H9 (cell line): ENCODE data around the gene OMP. TPM values are rescaled to one million over a fixed set of nuclear protein-coding genes. Genes with fewer than 3 reads are reported as not detected.

Experiments
- DNase-seq: peaks from one replicate; pipeline ENCODE4 v3.0.0-alpha.2; 2017
- H2AFZ ChIP-seq: one replicate; pipeline ENCODE4 v1.6.1; 2013; ENCODE audit warnings: mild to moderate bottlenecking, low read length, control low read depth, moderate library complexity
- H2AK5ac ChIP-seq: 2 replicates; pipeline ENCODE4 v1.6.1; 2013; ENCODE audit warnings: low read length, control low read depth, mixed read lengths; ENCODE audit not compliant: insufficient read length
- H2BK120ac ChIP-seq: one replicate; pipeline ENCODE4 v1.6.1; 2013; ENCODE audit warnings: low read depth, mild to moderate bottlenecking, low read length, control low read depth, inconsistent platforms; ENCODE audit not compliant: poor library complexity, severe bottlenecking
- H2BK12ac ChIP-seq: 2 replicates; pipeline ENCODE4 v1.6.1; 2013; ENCODE audit warnings: low read length, control low read depth, mixed read lengths, low read depth; ENCODE audit not compliant: insufficient read length
- H2BK15ac ChIP-seq: 2 replicates; pipeline ENCODE4 v1.6.1; 2013; ENCODE audit warnings: low read depth, low read length, control low read depth
- H2BK20ac ChIP-seq: one replicate; pipeline ENCODE4 v1.6.1; 2013; ENCODE audit warnings: low read depth, mild to moderate bottlenecking, low read length, control low read depth, inconsistent platforms; ENCODE audit not compliant: poor library complexity, severe bottlenecking
- H2BK5ac ChIP-seq: 2 replicates; pipeline ENCODE4 v1.6.1; 2013; ENCODE audit warnings: low read length, control low read depth, mixed read lengths; ENCODE audit not compliant: insufficient read length
- H3K14ac ChIP-seq: 2 replicates; pipeline ENCODE4 v1.6.1; 2013; ENCODE audit warnings: low read length, control low read depth; ENCODE audit not compliant: insufficient read depth
- H3K18ac ChIP-seq: 2 replicates; pipeline ENCODE4 v1.6.1; 2013; ENCODE audit warnings: low read depth, mild to moderate bottlenecking, mixed read lengths, low read length, control low read depth; ENCODE audit not compliant: insufficient read length
- H3K23ac ChIP-seq: 2 replicates; pipeline ENCODE4 v1.6.1; 2013; ENCODE audit warnings: low read length, control low read depth, mixed read lengths, low read depth; ENCODE audit not compliant: insufficient read length
- H3K23me2 ChIP-seq: 2 replicates; pipeline ENCODE4 v1.6.1; 2013; ENCODE audit warnings: low read depth, mild to moderate bottlenecking, mixed read lengths, low read length, control low read depth; ENCODE audit not compliant: insufficient read length, poor library complexity, severe bottlenecking
- H3K27ac ChIP-seq: 2 replicates; pipeline ENCODE4 v1.5.1; 2013; ENCODE audit warnings: low read length, control low read depth, mixed read lengths, low read depth; ENCODE audit not compliant: insufficient read length
- H3K27me3 ChIP-seq: 2 replicates; pipeline ENCODE4 v1.6.1; 2013; ENCODE audit warnings: low read length, control low read depth, inconsistent platforms; ENCODE audit not compliant: insufficient read depth
- H3K4ac ChIP-seq: 2 replicates; pipeline ENCODE4 v1.6.1; 2013; ENCODE audit warnings: low read depth, mild to moderate bottlenecking, control low read depth, inconsistent platforms, low read length, moderate library complexity
- H3K4me1 ChIP-seq: 2 replicates; pipeline ENCODE4 v1.6.1; 2013; ENCODE audit warnings: low read length, control low read depth, inconsistent platforms; ENCODE audit not compliant: insufficient read depth
- H3K4me2 ChIP-seq: 2 replicates; pipeline ENCODE4 v1.6.1; 2013; ENCODE audit warnings: low read length, control low read depth, mixed read lengths; ENCODE audit not compliant: insufficient read length, insufficient read depth
- H3K56ac ChIP-seq: 2 replicates; pipeline ENCODE4 v1.6.1; 2013; ENCODE audit warnings: low read depth, mild to moderate bottlenecking, mixed read lengths, low read length, control low read depth; ENCODE audit not compliant: insufficient read length
- H3K79me1 ChIP-seq: 2 replicates; pipeline ENCODE4 v1.6.1; 2013; ENCODE audit warnings: low read depth, mild to moderate bottlenecking, moderate library complexity, low read length, control low read depth, inconsistent platforms; ENCODE audit not compliant: insufficient read depth, poor library complexity, severe bottlenecking
- H3K79me2 ChIP-seq: 2 replicates; pipeline ENCODE4 v1.6.1; 2013; ENCODE audit warnings: low read length, control low read depth, inconsistent platforms; ENCODE audit not compliant: insufficient read depth
- H3K9ac ChIP-seq: 2 replicates; pipeline ENCODE4 v1.6.1; 2013; ENCODE audit warnings: low read length, control low read depth, mixed read lengths; ENCODE audit not compliant: insufficient read length; ENCODE audit errors: extremely low read depth
- H3K9me3 ChIP-seq: one replicate; pipeline ENCODE4 v1.6.1; 2013; ENCODE audit warnings: low read depth, low read length, inconsistent platforms; ENCODE audit not compliant: control insufficient read depth
- H3T11ph ChIP-seq: one replicate; pipeline ENCODE4 v1.6.1; 2013; ENCODE audit warnings: mild to moderate bottlenecking, low read length, control low read depth, inconsistent platforms
- H4K20me1 ChIP-seq: one replicate; pipeline ENCODE4 v1.6.1; 2013; ENCODE audit not compliant: control insufficient read depth, insufficient read length, insufficient read depth
- H4K5ac ChIP-seq: 2 replicates; pipeline ENCODE4 v1.6.1; 2013; ENCODE audit warnings: low read depth, mild to moderate bottlenecking, mixed read lengths, low read length, control low read depth; ENCODE audit not compliant: insufficient read length
- H4K8ac ChIP-seq: replicated peaks from 2 replicates; pipeline ENCODE4 v1.6.1; 2013; ENCODE audit warnings: low read length, control low read depth, mixed read lengths, low read depth; ENCODE audit not compliant: insufficient read length
- H4K91ac ChIP-seq: 2 replicates; pipeline ENCODE4 v1.6.1; 2013; ENCODE audit warnings: low read depth, mild to moderate bottlenecking, moderate library complexity, mixed read lengths, low read length, control low read depth; ENCODE audit not compliant: insufficient read length
- H3K27ac Mint-ChIP-seq, 3 experiments: 2 replicates in 2 of 3; 3 replicates in 1 of 3; pipeline ENCODE4 v1.8.0; 2020 to 2021; ENCODE audit warnings: mixed read lengths in 3 of 3, mild to moderate bottlenecking in 1 of 3, moderate library complexity in 1 of 3
- H3K27me3 Mint-ChIP-seq: 2 replicates; pipeline ENCODE4 v1.8.0; 2021; ENCODE audit warnings: low read depth, mild to moderate bottlenecking, moderate library complexity, mixed read lengths
- H3K36me3 Mint-ChIP-seq, 3 experiments: 2 replicates in 2 of 3; 3 replicates in 1 of 3; pipeline ENCODE4 v1.8.0; 2020 to 2021; ENCODE audit warnings: low read depth in 3 of 3, mixed read lengths in 3 of 3; ENCODE audit not compliant: insufficient read depth in 1 of 3
- H3K4me1 Mint-ChIP-seq, 2 experiments: 2 replicates each; pipeline ENCODE4 v1.8.0; 2020; ENCODE audit warnings: mixed read lengths in 2 of 2
- H3K4me3 Mint-ChIP-seq, 2 experiments: 2 replicates in 1 of 2; 3 replicates in 1 of 2; pipeline ENCODE4 v1.8.0; 2020 to 2021; ENCODE audit warnings: mild to moderate bottlenecking in 2 of 2, mixed read lengths in 2 of 2, moderate library complexity in 1 of 2
- H3K9me3 Mint-ChIP-seq, 2 experiments: 2 replicates in 1 of 2; 3 replicates in 1 of 2; pipeline ENCODE4 v1.8.0; 2020; ENCODE audit warnings: mild to moderate bottlenecking in 2 of 2, mixed read lengths in 2 of 2, moderate library complexity in 1 of 2
- CTCF ChIP-seq: fragments of 200-600 bp; sonication (generic); conservative IDR thresholded peaks from 3 replicates; pipeline ENCODE4 v1.8.0; 2021; ENCODE audit warnings: antibody characterized with exemption, mild to moderate bottlenecking
- WGBS: extraction: QIAGEN DNeasy Blood & Tissue Kit; methylation state at CpG from one replicate; pipeline ENCODE4 v1.1.7; 2013; ENCODE audit warnings: missing lambda C conversion rate, low lambda C conversion rate, mixed read lengths; ENCODE audit not compliant: insufficient read length; ENCODE audit errors: extremely low coverage; 5-methylcytosine and 5-hydroxymethylcytosine counted together
- total RNA-seq: library from RNA; stranded (reverse); gene quantifications from 2 replicates; pipeline ENCODE4 v1.2.1, GENCODE V29; 2021

Gene OMP
- total RNA-seq, 1 experiment from 2014 or later = not detected

DNA sequence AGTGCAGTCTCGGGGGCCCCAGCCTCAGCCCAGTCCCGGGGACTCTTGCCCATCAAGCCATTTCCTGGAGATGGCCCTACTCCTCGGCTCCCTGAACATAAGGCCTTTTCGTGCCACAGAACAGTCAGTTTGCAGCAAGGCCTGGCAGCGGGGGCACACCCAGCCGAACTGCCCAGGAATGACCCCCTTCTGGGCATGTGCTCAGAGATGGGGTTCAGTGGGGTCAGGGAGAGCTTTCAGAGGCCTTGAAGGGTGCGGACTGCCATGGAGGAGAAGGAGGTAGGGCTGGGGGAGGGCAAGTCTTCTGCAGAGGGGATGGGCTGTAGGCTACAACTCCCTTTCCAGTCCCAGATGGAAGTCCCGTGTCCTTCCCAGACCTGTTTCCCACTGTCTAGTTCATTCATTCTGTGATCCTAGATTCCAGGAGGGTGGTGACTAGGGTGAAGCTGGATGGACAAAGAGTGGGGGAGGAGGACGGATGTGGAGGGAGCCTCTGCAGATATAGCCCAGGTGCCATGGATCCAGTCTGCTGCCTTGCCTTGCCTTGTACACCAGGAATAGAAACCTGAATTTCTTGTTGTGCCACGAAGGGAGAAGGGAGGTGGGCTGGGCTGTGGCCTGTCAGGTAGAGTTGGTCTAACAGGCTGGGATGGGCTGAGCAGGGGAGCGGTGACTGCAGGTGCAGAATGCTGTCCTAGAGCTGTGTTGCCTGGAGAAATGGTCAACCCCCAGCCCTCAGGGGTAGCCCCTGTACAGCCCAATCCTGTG is 14.2 kb upstream of the OMP start:
- WGBS = no CpG with 5 or more reads among the region's 11 CpGs
- Histone ChIP-seq H2BK120ac (no peak overlapping the region), H3T11ph (no peak overlapping the region), H3K9me3 (no peaks in the 10 kb centered on the region), H3K56ac (no peak overlapping the region), H3K4ac (no peak overlapping the region), H3K4me2 (no peak overlapping the region), H3K27ac (no peak overlapping the region), H3K79me1 (no peaks in the 10 kb centered on the region), H3K79me2 (no peaks in the 10 kb centered on the region), H2BK12ac (no peak overlapping the region), H2BK15ac (no peak overlapping the region), H2BK20ac (no peak overlapping the region), H3K4me1 (no peaks in the 10 kb centered on the region), H3K23me2 (no peaks in the 10 kb centered on the region), H3K23ac (no peak overlapping the region), H4K5ac (no peak overlapping the region), H2AK5ac (no peak overlapping the region), H3K18ac (no peak overlapping the region), H4K91ac (no peak overlapping the region), H2AFZ (no peak overlapping the region), H3K14ac (no peak overlapping the region), H2BK5ac (no peak overlapping the region), H3K9ac (no peak overlapping the region), H3K27me3 (no peaks in the 10 kb centered on the region), H4K20me1 (no peaks in the 10 kb centered on the region), H4K8ac (no peak overlapping the region)
- H3K9me3 Mint-ChIP-seq = no peaks in the 10 kb centered on the region
- TF ChIP-seq CTCF = no peak
- no peak overlapping the region for H3K4me3 Mint-ChIP-seq
- no peak overlapping the region; a peak in 2 of 7 replicates for H3K27ac Mint-ChIP-seq
- no peaks in the 10 kb centered on the region for H3K27me3 Mint-ChIP-seq
- DNase-seq = no peak
- H3K4me1 Mint-ChIP-seq = peaks cover 6 to 11% of the 10 kb centered on the region in 2 experiments
- H3K36me3 Mint-ChIP-seq = no peaks in the 10 kb centered on the region; a peak in 2 of 7 replicates
